Gastroesophageal sphincter (tissue), 4 donors: ENCODE results near the gene FAM83E. TPM values are rescaled to one million over a fixed set of nuclear protein-coding genes. Genes with fewer than 3 reads are reported as not detected.
A peak's percentile ranks its signal among the peaks of the same experiment; 100 is the strongest.

Source experiments
- ATAC-seq: fragments of 150-250 bp; one replicate; pipeline ENCODE4 v1.9.1; 2016; ENCODE audit warnings: mild to moderate bottlenecking, moderate library complexity
- H3K27ac ChIP-seq, 4 donors: fragments of 200-600 bp; sonication (generic) in 3 of 4; 1 replicate in 3 of 4; 2 replicates in 1 of 4; pipeline ENCODE4 v1.5.1; 2016 to 2019
- H3K27me3 ChIP-seq: fragments of 200-600 bp; sonication (generic); one replicate; pipeline ENCODE4 v1.5.1; 2019
- H3K36me3 ChIP-seq, 2 donors: fragments of 200-600 bp; sonication (generic); one replicate each; pipeline ENCODE4 v1.5.1; 2019; ENCODE audit warnings: control low read depth in 1 of 2
- H3K4me1 ChIP-seq, 3 donors: fragments of 200-600 bp; sonication (generic); 1 replicate in 2 of 3; 2 replicates in 1 of 3; pipeline ENCODE4 v1.5.1; 2016 to 2019; ENCODE audit warnings: control low read depth in 2 of 3
- H3K4me3 ChIP-seq, 2 donors: fragments of 200-600 bp; sonication (generic); one replicate each; pipeline ENCODE4 v1.5.1; 2019; ENCODE audit warnings: mild to moderate bottlenecking in 1 of 2, moderate library complexity in 1 of 2
- H3K9me3 ChIP-seq, 3 donors: fragments of 200-600 bp; sonication (generic); one replicate each; pipeline ENCODE4 v1.5.1; 2017 to 2019; ENCODE audit warnings: control low read depth in 2 of 3
- CTCF ChIP-seq, 4 experiments: fragments of 200-600 bp in 2 of 4; fragments of 450-650 bp in 2 of 4; sonication (generic) in 1 of 4; IDR thresholded peaks; one replicate each; pipeline ENCODE4 v1.5.1; 2017 to 2019; ENCODE audit warnings: antibody characterized with exemption in 4 of 4, mild to moderate bottlenecking in 2 of 4, moderate library complexity in 2 of 4
- EP300 ChIP-seq: sonication (generic); formaldehyde crosslinking; IDR thresholded peaks from one replicate; pipeline ENCODE4 v1.6.1; 2017; ENCODE audit warnings: antibody characterized with exemption, mild to moderate bottlenecking
- POLR2A ChIP-seq, 2 donors: fragments of 450-650 bp; IDR thresholded peaks; one replicate each; pipeline ENCODE4 v1.6.1; 2017; ENCODE audit warnings: antibody characterized with exemption in 2 of 2, mild to moderate bottlenecking in 2 of 2, moderate library complexity in 1 of 2
- POLR2AphosphoS5 ChIP-seq: sonication (generic); formaldehyde crosslinking; IDR thresholded peaks from one replicate; pipeline ENCODE4 v1.6.1; 2017; ENCODE audit warnings: antibody characterized with exemption
- WGBS, 2 donors: methylation state at CpG; one replicate each; pipeline ENCODE4 v1.1.5; 2018; ENCODE audit warnings: low coverage in 1 of 2; 5-methylcytosine and 5-hydroxymethylcytosine counted together
- total RNA-seq, 4 donors: library from RNA; depleted of rRNA; stranded (reverse); fragments of >200 nt; gene quantifications; one replicate each; pipeline ENCODE4 v1.1.0, GENCODE V29; 2016

The FAM83E gene
- total RNA-seq, 4 donors from 2014 or later: 1.5 TPM; not detected in 3

GRCh38 chr19:48575931-48576622, 38.8 kb downstream of the FAM83E start:
- WGBS, 2 donors: 61% methylated on average over 13 of the region's 23 CpGs; no CpG with 5 or more reads in 1 of the 2 donors
- Histone ChIP-seq H3K4me1 (no peaks in the 10 kb centered on the region), H3K27me3 (no peaks in the 10 kb centered on the region), H3K36me3 (no peaks in the 10 kb centered on the region), H3K4me3 (no peak overlapping the region), H3K9me3 (no peaks in the 10 kb centered on the region), H3K27ac (no peak overlapping the region)
- TF ChIP-seq CTCF (IDR thresholded peaks at IDR 0.05) (no peak), POLR2AphosphoS5 (no peak), POLR2A (IDR thresholded peaks at IDR 0.05) (no peak), EP300 (no peak)
- no peak for ATAC-seq

DNA sequence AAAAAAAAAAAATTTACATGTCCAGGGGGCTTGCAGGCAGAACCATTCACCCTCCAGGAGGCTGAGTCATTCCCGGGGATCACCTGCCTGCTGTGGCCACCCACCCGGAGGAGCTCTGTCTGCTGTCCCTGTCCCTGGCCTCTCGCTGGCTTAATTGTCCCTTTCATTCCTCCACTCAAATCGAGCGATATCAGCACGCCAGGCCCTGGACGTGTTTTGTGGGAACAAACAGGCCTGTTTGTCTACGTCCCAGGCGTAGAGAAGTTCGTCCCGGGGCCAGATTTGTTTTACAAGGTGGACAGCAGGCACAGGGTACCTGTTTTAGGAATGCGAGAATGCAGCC, 41.7 kb downstream of the FAM83E start:
- Histone ChIP-seq H3K4me3 (no peak overlapping the region), H3K27me3 (no peaks in the 10 kb centered on the region), H3K27ac (no peak overlapping the region), H3K4me1 (peaks cover 0 to 9% (median 5%) of the 10 kb centered on the region in 3 donors), H3K9me3 (no peaks in the 10 kb centered on the region), H3K36me3 (no peaks in the 10 kb centered on the region)
- TF ChIP-seq POLR2A (IDR thresholded peaks at IDR 0.05) (no peak), EP300 (no peak), CTCF (IDR thresholded peaks at IDR 0.05) (no peak), POLR2AphosphoS5 (no peak)
- WGBS, 2 donors: 64 to 80% methylated on average over 1 to 9 of the region's 12 CpGs
- no peak for ATAC-seq

DNA sequence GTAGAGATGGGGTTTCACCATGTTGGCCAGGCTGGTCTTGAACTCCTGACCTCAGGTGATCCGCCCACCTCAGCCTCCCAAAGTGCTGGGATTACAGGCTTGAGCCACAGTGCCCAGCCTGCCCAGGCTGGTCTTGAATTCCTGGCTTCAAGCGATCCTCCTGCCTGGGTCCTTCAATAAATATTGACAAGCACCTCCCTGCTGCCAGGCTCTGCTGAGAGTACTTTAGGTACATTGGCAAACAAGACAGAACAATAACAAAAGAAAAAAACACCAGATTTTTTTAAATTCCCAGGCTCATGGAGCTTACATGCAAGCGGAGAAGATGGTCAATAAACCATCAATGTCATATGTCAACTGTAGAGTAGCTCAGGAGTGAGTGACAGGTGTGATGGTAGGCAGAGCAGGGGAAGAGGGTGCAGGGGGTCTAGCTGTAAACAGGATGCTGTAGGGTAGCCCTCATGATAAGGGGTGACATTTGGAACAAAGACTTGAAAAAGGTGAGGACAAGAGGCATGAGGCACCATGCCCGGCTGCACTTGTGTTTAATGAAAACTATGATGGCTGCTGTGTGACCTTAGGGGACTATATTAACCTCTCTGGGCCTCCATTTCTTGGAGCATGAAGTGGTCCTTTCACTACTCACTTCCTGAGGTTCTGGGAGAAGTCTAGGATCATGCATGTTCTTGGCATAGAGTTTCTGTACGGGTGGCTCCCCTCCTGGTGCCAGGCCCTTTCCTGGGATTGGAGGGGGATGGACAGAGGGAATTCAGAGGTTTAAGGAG, 43.3 kb downstream of the FAM83E start:
- Histone ChIP-seq H3K27me3 (no peaks in the 10 kb centered on the region), H3K27ac (no peak overlapping the region), H3K4me3 (no peak overlapping the region), H3K36me3 (no peaks in the 10 kb centered on the region), H3K9me3 (no peaks in the 10 kb centered on the region), H3K4me1 (peaks cover 0 to 18% (median 10%) of the 10 kb centered on the region in 3 donors)
- 30 to 90% methylated on average over 2 to 3 of the region's 5 CpGs for WGBS, 2 donors
- no peak for TF ChIP-seq POLR2AphosphoS5
- TF ChIP-seq POLR2A (IDR thresholded peaks at IDR 0.05): no peak
- TF ChIP-seq EP300: no peak
- no peak for TF ChIP-seq CTCF (IDR thresholded peaks at IDR 0.05)
- no peak for ATAC-seq

GRCh38 chr19:48569814-48570213, 45.1 kb downstream of the FAM83E start:
- no peaks in the 10 kb centered on the region for H3K36me3 ChIP-seq
- WGBS, 2 donors: 31 to 41% methylated on average over 4 to 8 of the region's 11 CpGs
- H3K27me3 ChIP-seq: no peaks in the 10 kb centered on the region
- TF ChIP-seq CTCF (IDR thresholded peaks at IDR 0.05): no peak
- TF ChIP-seq POLR2A (IDR thresholded peaks at IDR 0.05): no peak
- peak; percentile 26 for TF ChIP-seq POLR2AphosphoS5
- H3K4me1 ChIP-seq: peaks cover 0 to 18% (median 10%) of the 10 kb centered on the region in 3 donors
- ATAC-seq: no peak
- no peaks in the 10 kb centered on the region for H3K9me3 ChIP-seq
- H3K27ac ChIP-seq: no peak overlapping the region
- H3K4me3 ChIP-seq: no peak overlapping the region
